GM18519 (cell line): ENCODE measurements around the gene ZNF516.

ENCODE experiments used
- ATAC-seq: cut with Tn5 transposase; IDR thresholded peaks from one replicate; pipeline ENCODE4 v1.9.1; 2021; ENCODE audit warnings: mild to moderate bottlenecking, moderate library complexity; ENCODE audit not compliant: unreplicated experiment, low FRiP score

Gene ZNF516

DNA sequence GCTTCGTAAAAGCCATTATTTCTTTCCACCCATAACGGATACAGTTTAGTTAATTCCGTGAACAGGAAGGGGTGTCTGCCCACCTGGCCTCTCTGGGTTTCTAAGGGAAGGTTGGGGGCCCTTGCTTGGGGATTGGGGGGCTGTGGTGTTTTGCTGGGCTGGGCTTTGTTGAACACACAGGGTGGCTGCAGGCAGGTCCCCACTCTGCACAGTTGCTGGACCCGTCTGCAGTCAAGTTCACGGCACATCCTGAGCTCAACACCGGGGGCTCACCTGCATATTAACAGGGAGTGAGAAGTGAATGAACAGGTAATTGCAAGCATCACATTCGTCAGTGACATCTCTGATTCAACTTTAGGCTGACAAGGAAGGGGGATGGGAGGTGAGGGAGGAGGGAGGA is 109.0 kb downstream of the ZNF516 start:
- no peak for ATAC-seq

DNA sequence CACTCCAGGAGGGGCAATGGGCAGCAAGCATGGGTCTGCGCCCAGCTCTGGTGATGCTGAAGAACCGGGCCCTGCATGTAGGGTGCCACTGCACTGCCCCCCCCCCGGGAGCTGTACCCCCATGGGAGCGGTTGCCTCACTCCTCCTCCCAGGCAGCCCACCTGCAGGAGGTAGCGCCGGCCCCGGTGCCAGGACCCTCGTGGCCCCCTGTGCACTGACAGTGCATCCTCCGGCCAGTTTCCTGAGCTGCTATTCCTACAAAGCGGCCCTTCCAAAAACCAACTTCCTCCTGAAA is 109.4 kb downstream of the ZNF516 start:
- no peak for ATAC-seq

DNA sequence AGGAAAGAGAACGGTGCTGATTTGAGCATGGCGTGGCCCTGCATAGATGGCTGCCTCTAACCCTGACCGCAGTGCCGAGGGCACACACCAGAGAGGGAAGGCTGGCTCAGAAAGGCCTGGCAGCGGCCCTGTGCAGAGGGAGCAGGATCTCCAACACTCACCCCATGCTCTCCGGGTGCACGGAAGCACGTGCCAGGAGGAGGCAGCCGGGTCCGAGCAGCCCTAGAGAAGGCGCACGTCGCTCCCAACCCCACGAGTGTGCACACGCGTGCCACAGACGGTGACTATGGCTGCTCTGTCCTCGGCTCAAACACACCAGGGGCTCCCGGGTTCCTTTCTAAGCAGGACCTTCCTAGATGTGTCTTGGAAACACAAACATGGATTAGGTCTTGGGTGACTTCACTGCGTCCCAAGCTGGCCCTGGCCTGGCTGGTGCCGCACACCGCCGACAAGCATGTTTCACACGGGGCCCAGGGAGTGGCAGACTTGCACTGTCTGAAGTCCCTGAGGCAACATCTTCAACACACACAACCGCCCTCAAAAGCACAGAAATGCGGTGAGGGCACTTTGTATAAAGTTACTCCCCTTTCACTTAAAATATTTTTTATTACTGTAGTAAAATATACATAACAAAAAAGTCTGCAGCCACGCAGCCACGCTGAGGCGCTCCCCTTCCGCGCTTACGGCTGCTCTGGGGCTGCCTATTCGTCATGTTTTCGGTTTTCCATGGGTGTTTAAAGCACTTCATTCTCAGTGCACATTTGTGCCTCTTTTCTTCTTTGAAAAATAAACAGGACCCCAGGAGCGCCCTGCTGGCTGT is 110.0 kb downstream of the ZNF516 start:
- ATAC-seq, result no peak

DNA sequence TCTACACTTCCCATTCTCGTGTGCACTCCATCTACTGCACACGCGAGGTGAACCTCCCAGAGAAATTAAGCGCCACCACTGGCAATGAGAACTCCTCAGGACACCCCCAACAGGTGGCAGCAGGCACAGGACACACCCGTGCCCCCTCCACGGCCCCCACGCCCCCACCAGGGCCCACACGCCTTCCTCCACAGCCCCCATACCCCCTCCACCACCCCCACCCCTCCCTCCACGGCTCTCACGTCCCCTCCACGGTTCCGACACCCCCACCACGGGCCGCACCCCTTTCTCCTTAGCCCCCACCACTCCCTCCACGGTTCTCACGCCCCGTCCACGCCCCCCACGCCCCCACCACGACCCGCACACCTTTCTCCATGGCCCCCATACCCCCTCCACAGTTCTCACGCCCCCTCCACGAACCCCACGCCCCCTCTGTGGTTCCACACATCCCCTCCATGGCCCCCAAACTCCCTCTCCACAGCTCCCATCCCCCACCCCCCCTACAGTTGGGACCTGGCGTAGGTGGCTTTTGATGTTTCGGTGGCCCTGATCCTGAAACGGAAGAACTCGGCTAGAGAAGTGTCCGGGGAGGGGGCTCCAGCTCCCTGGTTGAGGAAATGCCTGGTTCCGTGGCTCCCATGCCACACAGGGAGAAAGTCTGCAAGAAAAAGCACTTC is 110.8 kb downstream of the ZNF516 start:
- no peak for ATAC-seq

DNA sequence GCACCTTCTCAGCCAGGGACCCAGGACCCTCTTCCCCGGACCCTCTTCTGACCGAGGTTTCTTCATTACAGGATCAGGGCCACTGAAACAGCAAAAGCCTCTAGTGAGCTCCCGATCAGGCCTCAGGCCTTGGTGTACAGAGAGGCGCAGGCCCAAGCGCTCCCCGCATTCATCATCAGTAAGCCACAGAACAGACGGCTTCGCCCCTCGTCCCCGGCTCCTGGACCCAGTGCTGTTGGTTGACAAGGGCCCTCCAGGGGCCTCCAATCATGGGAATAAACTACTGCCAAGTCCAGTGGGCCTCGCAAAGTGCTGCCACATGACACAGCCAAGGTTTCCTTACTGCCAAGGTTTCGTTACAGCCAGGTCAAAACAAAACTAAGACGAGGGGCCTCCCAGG is 111.4 kb downstream of the ZNF516 start:
- no peak for ATAC-seq

DNA sequence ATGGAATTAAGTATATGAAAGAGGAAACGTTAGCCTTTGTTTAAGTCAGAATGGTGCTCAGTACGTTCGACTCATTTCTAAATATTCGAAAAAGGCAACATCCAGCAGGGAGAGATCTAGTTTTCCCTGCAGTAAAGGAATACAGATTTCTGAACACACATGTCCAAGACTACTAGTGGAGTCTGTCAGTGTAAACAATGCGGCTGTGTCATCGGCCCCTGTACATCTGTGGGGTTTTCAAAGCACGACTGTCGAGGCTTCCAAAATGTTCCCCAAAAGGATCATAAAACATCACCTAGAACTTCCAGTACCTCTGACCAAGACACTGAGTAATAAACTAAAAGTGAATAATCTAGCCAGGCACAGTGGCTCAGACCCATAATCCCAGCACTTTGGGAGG is 112.8 kb downstream of the ZNF516 start:
- no peak for ATAC-seq

DNA sequence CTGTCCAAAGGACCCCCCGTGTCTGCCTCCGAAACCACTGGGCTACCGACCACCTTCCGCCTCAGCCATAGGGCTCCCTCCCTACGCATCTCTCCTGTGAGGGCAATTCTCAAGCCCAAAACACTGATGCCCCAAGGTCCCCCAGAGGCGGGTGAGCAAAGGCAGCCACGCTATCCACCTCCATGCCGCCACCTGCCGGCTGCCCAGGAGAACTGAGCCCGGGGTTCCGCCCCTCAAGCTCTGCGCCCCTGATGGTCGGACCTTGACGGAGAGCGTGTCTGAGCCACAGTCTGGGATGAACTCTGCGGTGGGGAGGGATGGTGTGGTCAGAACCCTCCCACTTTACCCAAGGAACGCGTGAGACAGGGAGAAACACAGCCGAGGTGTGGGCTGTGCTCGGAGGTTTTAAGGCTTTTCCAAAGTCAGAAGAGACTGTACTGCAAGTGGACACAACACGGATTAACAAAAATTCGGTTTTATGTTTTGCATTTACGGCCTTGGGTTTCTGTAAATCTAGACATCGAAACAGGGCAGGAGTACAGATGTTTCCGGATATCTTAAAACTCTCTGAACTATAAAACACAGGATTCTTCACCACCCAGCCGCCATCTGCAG is 114.1 kb downstream of the ZNF516 start:
- ATAC-seq, result no peak

DNA sequence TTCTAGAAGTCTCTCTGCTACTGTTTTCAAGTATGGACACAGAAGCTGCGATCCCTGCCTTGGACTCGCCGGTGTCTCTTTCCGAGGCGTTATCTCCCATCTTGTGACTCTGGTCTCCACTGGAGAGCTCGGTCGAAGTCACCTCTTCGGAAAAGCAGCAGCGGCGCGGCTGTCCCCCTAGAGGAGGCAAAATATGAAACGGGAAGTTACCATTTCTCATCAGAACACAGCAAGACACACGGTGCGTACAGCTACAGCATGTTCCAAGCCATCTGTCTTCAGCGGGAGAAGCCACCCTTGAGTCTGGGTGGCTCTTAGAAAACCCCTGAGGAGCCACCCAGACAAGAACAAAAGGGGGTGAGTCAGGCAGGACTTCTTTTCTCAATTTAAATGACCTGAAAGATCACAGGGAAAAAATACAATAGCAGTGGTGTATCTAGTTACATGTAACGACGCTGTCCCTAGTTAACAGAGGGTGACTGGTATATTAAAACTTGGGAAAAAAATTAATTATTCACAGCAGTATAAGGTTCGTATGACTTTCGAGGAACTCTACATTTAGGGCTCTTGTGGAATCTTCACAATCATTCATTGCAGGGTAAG is 114.8 kb downstream of the ZNF516 start:
- no peak for ATAC-seq

DNA sequence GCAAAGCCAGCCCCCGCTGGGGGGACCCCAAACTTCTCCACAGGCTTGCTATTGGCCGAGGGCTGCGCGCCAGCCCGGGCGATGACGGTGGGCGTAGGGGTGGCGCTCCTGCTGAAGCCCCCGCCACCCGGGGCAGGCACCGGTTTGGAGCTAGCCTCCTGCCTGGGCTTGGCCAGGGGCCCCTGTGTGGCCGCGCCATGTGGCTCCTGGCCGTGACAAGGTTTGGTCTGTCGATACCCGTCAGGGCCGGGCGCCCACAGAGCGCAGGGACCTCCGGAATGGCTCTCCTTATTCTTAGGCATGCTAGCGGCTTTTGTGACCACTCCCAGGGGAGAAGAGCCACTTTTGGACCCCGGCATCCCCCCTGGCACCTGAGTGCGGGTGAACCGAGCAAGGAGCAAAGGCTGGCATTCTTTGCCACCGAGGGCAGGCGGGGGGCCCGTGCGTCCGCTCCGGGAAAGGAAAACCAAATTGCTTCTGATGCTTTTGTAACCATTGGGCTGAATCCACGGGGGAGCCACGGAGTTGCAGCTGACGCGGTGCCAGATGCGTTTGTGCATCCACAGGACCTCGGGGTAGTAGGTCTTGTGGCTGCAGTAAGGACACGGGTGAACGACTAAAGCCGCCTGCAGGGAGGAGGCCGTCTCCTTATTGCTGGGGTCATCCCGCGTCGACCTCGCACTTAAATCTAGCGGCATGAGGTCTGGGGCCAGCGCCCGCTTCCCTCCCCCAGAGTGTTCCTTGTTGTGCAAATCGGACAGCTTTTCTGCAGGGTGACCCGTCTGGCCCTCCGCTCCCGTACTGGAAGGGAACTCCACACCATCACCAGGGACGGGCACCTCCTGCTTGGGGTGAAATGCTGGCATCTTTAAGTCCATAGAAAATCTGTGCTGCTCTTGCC is 115.6 kb downstream of the ZNF516 start:
- ATAC-seq, result no peak

DNA sequence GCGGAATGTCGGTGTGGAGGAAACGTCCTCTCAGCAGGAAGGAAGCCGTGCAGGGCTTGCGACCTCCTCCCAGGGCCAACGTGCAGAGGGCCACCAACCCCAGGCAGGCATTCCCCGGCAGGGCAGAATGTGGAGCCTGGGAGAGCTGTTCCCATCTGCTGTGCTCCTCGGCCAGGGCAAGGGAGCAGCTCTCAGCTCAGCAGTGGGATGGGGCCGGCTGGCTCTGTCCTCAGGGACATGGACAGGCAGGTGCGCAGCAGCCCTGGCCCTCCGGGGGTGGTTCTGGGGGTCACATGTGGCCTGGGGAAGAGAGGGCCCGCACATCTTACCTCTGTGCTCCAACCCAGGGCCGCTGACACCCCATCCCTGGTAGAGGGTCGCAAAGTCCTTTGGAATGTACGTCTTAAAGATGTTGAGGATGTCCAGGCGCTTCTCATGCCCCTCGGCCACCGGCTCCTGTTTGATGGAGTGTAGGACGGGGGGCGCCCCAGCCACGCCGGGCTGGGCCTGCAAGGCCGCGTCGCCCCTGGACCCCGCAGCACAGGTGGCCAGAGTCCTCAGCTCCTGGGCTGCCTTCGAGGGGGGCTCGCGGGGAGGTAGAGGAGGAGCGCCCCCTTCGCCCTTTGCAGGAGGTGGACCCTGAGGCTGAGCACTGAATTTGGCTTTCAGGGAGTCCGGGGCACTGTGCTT is 116.4 kb downstream of the ZNF516 start:
- ATAC-seq, result no peak

DNA sequence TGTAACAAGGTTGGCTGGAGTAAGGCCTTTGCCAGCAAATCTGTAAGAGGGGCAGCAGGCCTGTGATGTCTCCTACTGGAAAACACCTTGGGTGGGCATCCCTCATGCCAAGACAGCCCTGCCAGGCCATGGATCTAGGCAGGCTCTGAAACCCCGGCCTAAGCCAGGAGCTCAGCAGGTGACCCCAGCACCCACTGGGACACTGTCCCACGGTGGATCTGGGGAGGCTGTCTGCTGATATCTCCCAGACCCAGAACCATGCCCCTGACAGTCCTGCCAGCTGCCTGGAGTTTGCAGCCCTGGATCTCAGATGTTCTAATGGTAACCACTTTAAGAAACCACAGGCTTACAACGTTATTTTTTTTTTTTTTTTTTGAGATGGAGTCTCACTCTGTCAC is 117.7 kb downstream of the ZNF516 start:
- no peak for ATAC-seq

DNA sequence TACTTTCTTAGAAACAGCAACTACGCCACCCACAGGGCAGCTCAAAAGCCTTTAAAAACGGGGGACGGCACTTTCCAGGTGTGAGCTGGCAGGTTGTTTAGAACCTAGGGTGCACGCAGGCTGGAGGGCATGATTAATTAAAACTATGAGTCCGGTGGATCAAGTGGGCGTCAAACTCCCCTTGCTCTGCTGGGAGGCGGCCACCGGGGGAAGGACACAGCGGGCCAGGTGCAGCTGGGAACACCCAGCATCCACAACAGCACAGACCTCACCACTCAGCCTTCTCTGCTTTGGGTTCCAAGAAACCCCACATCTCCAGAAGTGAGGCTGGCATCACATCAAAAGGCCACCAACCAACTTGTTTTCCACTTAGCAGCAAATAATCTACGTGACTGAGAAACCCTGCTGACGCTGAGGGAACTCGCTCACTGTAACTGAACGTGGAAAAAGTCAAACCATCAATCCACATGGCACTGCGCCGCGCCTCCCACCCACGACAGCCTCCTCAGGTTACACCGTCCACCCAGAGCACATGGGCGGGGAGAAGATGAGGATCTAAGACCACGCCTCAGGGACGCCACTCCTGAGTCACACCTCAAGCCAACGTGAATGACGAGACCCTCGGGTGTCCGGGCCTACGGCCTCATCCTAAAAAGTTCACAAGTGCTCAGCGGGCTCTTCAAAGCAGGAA is 118.2 kb downstream of the ZNF516 start:
- no peak for ATAC-seq

DNA sequence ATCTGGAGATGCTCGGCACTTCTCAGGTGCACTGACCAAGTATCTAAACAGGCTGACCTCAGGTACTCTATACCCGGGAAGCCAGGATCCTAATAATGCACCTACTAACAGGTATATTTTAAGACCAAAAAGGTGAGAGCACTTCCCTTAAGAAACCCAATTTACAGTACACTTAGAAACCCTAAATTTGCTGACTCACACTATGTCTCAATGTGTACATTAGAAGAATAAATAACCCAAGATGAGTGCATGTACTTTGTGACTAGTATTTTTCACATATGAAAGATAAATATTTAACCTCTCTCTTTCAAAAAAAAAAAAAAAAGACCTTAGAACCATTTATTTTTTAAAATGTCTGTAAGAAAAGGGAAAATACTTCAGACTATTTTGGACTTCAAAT is 118.8 kb downstream of the ZNF516 start:
- ATAC-seq, result no peak

DNA sequence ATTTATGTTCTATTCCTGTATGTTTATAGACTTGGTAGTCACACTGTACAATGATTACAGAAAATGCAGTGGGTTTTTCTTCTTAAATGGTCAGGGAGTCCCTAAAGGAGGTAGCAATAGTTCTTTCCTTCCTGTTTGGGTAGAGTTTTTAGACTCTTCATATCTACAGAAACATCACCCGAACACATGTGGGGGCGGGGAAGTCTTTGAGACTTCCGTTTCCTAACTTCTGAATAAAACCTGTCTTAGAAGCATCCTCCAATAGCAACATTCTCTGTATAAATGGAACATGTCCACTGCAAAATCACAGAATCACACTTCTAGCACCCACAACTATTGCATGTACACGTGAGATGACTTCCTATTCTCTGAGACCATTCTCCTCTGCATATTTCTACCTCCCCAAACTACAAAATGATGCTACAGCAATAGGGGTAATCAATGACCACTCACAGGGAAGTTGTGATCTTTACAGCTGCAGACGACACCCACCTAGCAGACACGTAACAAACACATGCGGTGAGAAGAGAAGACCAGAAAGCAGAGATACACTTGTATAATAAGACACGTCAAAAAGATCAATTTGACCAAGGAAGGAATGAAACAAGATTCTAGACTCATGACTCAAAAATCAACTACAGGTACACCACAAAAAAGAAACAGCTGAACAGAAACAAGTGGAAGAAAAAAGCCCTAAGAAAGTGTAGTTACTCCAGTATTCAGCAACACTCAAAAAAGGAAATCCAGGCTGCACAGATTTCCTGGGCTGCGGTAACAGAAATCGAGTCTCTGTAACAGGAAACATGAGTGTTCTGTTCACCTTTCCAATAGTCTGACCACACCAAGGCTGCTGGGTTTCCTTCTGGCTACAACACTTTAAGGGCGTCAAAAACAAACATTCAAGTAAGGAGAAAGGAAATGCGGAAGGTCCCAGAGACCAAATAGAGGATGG is 120.4 kb downstream of the ZNF516 start:
- peak; percentile 73 for ATAC-seq

DNA sequence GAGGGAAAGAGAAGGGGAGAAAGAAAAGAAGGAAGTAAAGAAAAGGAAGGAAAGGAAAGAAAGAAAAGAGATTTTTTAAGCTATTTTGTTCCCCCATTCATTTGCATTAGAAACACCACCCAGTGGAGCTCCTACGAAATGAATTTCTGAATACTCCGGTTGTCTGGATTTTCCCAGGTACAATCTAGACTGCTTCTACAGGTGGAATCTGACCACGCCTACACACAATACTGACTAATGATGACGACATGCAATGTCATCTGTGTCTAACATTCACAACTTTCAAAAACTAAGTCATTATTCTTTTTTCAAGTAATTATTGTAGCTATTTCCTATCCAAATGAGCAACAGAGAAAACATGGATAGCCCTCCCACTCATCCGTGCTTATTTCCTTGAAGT is 121.7 kb downstream of the ZNF516 start:
- no peak for ATAC-seq

DNA sequence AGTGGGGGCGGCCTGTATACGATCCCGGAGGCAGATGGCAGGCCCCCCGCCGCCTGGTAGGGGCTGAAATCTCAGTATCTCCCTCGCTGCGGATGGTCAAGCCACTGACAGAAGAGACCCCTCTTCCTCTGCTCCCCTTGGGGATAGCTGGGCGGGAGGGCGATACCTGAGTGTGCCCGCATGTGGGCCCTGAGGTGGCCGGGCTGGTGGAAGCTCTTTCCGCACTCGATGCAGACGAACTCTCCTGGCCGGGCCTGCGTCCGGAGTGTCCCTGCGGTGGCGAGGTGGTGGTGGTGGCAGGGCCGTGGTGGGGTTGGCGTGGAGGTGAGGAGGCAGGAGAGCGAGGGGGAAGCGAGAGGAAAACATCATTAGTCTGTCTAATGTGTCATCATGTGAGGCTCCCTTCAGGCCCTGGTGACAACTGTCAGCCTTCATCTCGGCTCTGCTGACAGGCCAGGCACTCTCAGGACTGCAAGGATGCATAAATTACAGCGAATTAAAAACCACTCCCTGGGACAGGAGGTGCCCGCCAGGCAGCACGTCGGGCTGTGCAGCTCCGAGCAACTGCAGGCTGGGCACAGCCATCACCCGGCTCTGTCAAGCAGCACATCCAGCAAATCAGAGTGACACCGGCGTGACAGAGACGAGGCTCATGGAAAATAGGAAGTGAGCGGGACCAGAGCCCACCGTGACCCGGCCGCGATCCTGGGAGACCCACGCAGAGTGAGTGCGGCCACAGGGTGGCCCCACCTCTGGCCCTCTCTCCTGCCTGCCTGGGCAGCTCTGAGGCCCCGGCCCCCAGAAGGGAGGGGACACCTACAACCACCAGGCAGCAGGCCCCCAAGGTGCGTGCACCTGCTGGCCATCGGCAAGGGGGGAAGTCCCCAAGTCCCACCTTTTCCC is 123.5 kb downstream of the ZNF516 start:
- ATAC-seq, result no peak

DNA sequence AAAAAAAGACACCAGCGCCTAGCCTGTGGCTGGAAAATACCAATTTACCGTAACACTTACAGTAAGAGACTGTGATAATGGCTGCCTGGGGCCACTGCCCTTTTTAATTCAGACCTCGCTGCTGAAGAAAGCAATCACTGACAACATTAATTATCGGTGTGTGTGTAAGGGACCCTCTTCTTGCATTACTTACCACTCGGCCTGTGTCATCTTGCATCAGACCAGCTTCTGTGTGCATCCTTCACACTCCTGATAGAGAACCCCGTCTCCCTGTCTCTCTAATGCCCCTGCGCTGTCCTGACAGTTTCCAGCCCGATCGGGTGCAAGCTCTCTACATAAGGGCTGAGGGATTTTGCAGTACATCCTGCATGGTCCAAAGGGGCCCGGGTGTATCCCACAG is 124.4 kb downstream of the ZNF516 start:
- ATAC-seq, result no peak
